CD4-positive, CD25-positive, alpha-beta regulatory T cell (primary cell): ENCODE data around the gene BRD3OS. TPM values are rescaled to one million over a fixed set of nuclear protein-coding genes. Genes with fewer than 3 reads are reported as not detected.

Source experiments
- ATAC-seq, 2 donors: fragments of 150-1000 bp; cut with Tn5 transposase; one replicate each; pipeline ENCODE4 v1.10.0; 2021; ENCODE audit warnings: low read depth in 2 of 2, moderate number of reproducible peaks in 2 of 2, moderate library complexity in 1 of 2
- DNase-seq, 3 donors: peaks; one replicate each; pipeline versions ENCODE4 v3.0.0 to v3.0.0-alpha.2; 2012 to 2022; ENCODE audit warnings: mixed read lengths in 1 of 3
- H3K27ac ChIP-seq: one replicate; pipeline ENCODE4 v1.7.0; 2013; ENCODE audit warnings: mild to moderate bottlenecking, low read length; ENCODE audit not compliant: insufficient read depth, poor library complexity, severe bottlenecking
- H3K27me3 ChIP-seq: one replicate; pipeline ENCODE4 v1.7.0; 2013; ENCODE audit warnings: low read length; ENCODE audit not compliant: control insufficient read depth, insufficient read depth
- H3K36me3 ChIP-seq: one replicate; pipeline ENCODE4 v1.7.0; 2013; ENCODE audit warnings: mild to moderate bottlenecking, low read length, moderate library complexity; ENCODE audit not compliant: control insufficient read depth, insufficient read depth
- H3K4me1 ChIP-seq: 2 replicates; pipeline ENCODE4 v1.7.0; 2013; ENCODE audit warnings: mild to moderate bottlenecking, low read length; ENCODE audit not compliant: insufficient read depth, control insufficient read depth, poor library complexity, severe bottlenecking
- H3K4me3 ChIP-seq: one replicate; pipeline ENCODE4 v1.7.0; 2013; ENCODE audit warnings: low read depth, mild to moderate bottlenecking, low read length, moderate library complexity
- H3K9me3 ChIP-seq, 2 experiments: 1 replicate in 1 of 2; 2 replicates in 1 of 2; pipeline ENCODE4 v1.7.0; 2013; ENCODE audit warnings: low read length in 2 of 2, mild to moderate bottlenecking in 1 of 2, moderate library complexity in 1 of 2; ENCODE audit not compliant: control insufficient read depth in 2 of 2
- H3K27ac Mint-ChIP-seq, 3 donors: one replicate each; pipeline ENCODE4 v1.8.0; 2020 to 2022; ENCODE audit warnings: mild to moderate bottlenecking in 3 of 3, mixed read lengths in 3 of 3, moderate library complexity in 2 of 3
- H3K27me3 Mint-ChIP-seq: one replicate; pipeline ENCODE4 v1.8.0; 2022; ENCODE audit warnings: mild to moderate bottlenecking, mixed read lengths
- H3K36me3 Mint-ChIP-seq: one replicate; pipeline ENCODE4 v1.8.0; 2020; ENCODE audit warnings: mixed read lengths
- H3K4me1 Mint-ChIP-seq, 4 donors: one replicate each; pipeline ENCODE4 v1.8.0; 2020 to 2022; ENCODE audit warnings: mixed read lengths in 4 of 4, mild to moderate bottlenecking in 1 of 4
- H3K4me3 Mint-ChIP-seq, 4 donors: one replicate each; pipeline ENCODE4 v1.8.0; 2020 to 2022; ENCODE audit warnings: mild to moderate bottlenecking in 4 of 4, mixed read lengths in 4 of 4, moderate library complexity in 3 of 4
- H3K9me3 Mint-ChIP-seq, 7 donors: one replicate each; pipeline ENCODE4 v1.8.0; 2020 to 2022; ENCODE audit warnings: mixed read lengths in 7 of 7, mild to moderate bottlenecking in 3 of 7, moderate library complexity in 2 of 7
- polyA plus RNA-seq, 4 donors: library from polyadenylated mRNA; unstranded; fragments of 300-500 nt; fragmentation: Illumina TruSeq; gene quantifications; one replicate each; pipeline ENCODE4 v1.2.3, GENCODE V29; 2021
- total RNA-seq: library from RNA; stranded (reverse); gene quantifications from one replicate; pipeline ENCODE4 v1.2.3, GENCODE V29; 2022

Gene BRD3OS
- total and polyA plus RNA-seq, 5 donors from 2014 or later: 4.6 to 20.6 (median 16.8) TPM

- ATAC-seq: no peak
- Mint-ChIP-seq H3K9me3 (no peaks in the 10 kb centered on the region), H3K27me3 (no peaks in the 10 kb centered on the region), H3K4me1 (no peaks in the 10 kb centered on the region), H3K36me3 (peaks cover 16% of the 10 kb centered on the region), H3K4me3 (no peak overlapping the region), H3K27ac (no peak overlapping the region)
- no peak for DNase-seq
- H3K9me3 ChIP-seq: no peaks in the 10 kb centered on the region
- no peaks in the 10 kb centered on the region for H3K4me1 ChIP-seq
- no peak overlapping the region for H3K4me3 ChIP-seq
- no peaks in the 10 kb centered on the region for H3K27me3 ChIP-seq
- H3K27ac ChIP-seq: no peak overlapping the region
- H3K36me3 ChIP-seq: peaks cover 45% of the 10 kb centered on the region
These were observed 19.7 kb downstream of the BRD3OS start for GRCh38 chr9:134044944-134045343.

- Histone ChIP-seq H3K4me3 (no peak overlapping the region), H3K9me3 (no peaks in the 10 kb centered on the region), H3K27ac (no peak overlapping the region), H3K4me1 (no peaks in the 10 kb centered on the region), H3K36me3 (peaks cover 44% of the 10 kb centered on the region), H3K27me3 (no peaks in the 10 kb centered on the region)
- H3K27me3 Mint-ChIP-seq: no peaks in the 10 kb centered on the region
- DNase-seq (no peak), ATAC-seq (no peak)
- H3K9me3 Mint-ChIP-seq: no peaks in the 10 kb centered on the region
- H3K4me1 Mint-ChIP-seq: no peaks in the 10 kb centered on the region
- H3K4me3 Mint-ChIP-seq: no peak overlapping the region
- peaks cover 7% of the 10 kb centered on the region for H3K36me3 Mint-ChIP-seq
- H3K27ac Mint-ChIP-seq: no peak overlapping the region
These were observed 20.7 kb downstream of the BRD3OS start for GRCh38 chr9:134045841-134046544.

GRCh38 chr9:134046894-134047681, 21.8 kb downstream of the BRD3OS start:
- no peak overlapping the region for H3K4me3 Mint-ChIP-seq
- peaks cover 13% of the 10 kb centered on the region for H3K36me3 Mint-ChIP-seq
- Histone ChIP-seq H3K27me3 (no peaks in the 10 kb centered on the region), H3K36me3 (peaks cover 46% of the 10 kb centered on the region), H3K4me1 (no peaks in the 10 kb centered on the region), H3K9me3 (no peaks in the 10 kb centered on the region), H3K27ac (no peak overlapping the region), H3K4me3 (no peak overlapping the region)
- ATAC-seq (no peak), DNase-seq (no peak)
- no peak overlapping the region for H3K27ac Mint-ChIP-seq
- H3K27me3 Mint-ChIP-seq: no peaks in the 10 kb centered on the region
- H3K4me1 Mint-ChIP-seq: no peaks in the 10 kb centered on the region
- H3K9me3 Mint-ChIP-seq: no peaks in the 10 kb centered on the region

DNA sequence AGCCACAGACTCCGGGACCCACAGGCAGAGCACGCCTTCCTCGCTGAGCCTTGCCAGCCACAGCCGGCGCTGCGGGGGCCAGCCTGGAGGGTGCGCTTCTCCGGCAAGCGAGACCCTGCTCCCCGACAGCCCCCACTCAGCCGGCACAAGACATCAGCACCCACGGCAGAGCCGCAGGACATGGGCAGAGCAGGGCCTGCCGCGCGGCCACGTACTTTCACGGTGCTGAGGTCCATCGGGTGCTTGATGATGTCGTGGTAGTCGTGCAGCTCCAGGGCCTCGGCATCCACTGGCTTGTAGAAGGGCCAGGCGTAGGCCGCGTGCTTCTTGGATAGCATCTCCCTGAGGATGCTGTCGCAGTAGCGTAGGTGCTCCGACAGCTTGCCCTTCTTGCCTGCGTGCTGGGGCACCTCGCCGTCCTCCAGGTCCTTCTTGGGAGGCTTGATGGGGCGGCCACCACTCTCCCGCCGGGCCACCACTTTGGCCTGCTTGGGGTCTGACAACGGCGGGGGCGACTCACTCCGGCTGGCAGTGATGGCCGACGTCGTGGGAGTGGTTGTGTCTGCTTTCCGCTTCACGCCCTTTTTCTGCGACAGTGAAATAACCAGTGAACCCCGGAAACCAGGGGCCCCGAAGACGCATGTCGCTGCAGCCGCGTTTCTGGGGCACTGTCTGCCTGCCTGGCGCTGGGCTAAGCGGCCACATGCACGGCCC, 22.7 kb downstream of the BRD3OS start:
- Mint-ChIP-seq H3K36me3 (peaks cover 13% of the 10 kb centered on the region), H3K27me3 (no peaks in the 10 kb centered on the region), H3K27ac (no peak overlapping the region), H3K4me1 (no peaks in the 10 kb centered on the region), H3K4me3 (no peak overlapping the region), H3K9me3 (no peaks in the 10 kb centered on the region)
- Histone ChIP-seq H3K4me1 (no peaks in the 10 kb centered on the region), H3K36me3 (peaks cover 55% of the 10 kb centered on the region), H3K27ac (no peak overlapping the region), H3K9me3 (no peaks in the 10 kb centered on the region), H3K4me3 (no peak overlapping the region), H3K27me3 (no peaks in the 10 kb centered on the region)
- DNase-seq: no peak
- no peak for ATAC-seq

GRCh38 chr9:134048582-134048968, 23.3 kb downstream of the BRD3OS start:
- Histone ChIP-seq H3K27me3 (no peaks in the 10 kb centered on the region), H3K27ac (no peak overlapping the region), H3K4me3 (no peak overlapping the region), H3K9me3 (no peaks in the 10 kb centered on the region), H3K36me3 (peaks cover 55% of the 10 kb centered on the region), H3K4me1 (no peaks in the 10 kb centered on the region)
- Mint-ChIP-seq H3K4me1 (no peaks in the 10 kb centered on the region), H3K27ac (no peak overlapping the region), H3K36me3 (peaks cover 13% of the 10 kb centered on the region), H3K9me3 (no peaks in the 10 kb centered on the region), H3K27me3 (no peaks in the 10 kb centered on the region), H3K4me3 (no peak overlapping the region)
- no peak for ATAC-seq
- no peak for DNase-seq

- H3K27me3 Mint-ChIP-seq: no peaks in the 10 kb centered on the region
- Histone ChIP-seq H3K36me3 (peaks cover 55% of the 10 kb centered on the region), H3K4me3 (no peak overlapping the region), H3K4me1 (no peaks in the 10 kb centered on the region), H3K27ac (no peak overlapping the region), H3K27me3 (no peaks in the 10 kb centered on the region), H3K9me3 (no peaks in the 10 kb centered on the region)
- DNase-seq: no peak
- H3K36me3 Mint-ChIP-seq: peaks cover 13% of the 10 kb centered on the region
- no peaks in the 10 kb centered on the region for H3K9me3 Mint-ChIP-seq
- ATAC-seq: no peak
- H3K4me3 Mint-ChIP-seq: no peak overlapping the region
- H3K27ac Mint-ChIP-seq: no peak overlapping the region
- H3K4me1 Mint-ChIP-seq: no peaks in the 10 kb centered on the region
These were observed 24.0 kb downstream of the BRD3OS start for GRCh38 chr9:134049236-134049635.

DNA sequence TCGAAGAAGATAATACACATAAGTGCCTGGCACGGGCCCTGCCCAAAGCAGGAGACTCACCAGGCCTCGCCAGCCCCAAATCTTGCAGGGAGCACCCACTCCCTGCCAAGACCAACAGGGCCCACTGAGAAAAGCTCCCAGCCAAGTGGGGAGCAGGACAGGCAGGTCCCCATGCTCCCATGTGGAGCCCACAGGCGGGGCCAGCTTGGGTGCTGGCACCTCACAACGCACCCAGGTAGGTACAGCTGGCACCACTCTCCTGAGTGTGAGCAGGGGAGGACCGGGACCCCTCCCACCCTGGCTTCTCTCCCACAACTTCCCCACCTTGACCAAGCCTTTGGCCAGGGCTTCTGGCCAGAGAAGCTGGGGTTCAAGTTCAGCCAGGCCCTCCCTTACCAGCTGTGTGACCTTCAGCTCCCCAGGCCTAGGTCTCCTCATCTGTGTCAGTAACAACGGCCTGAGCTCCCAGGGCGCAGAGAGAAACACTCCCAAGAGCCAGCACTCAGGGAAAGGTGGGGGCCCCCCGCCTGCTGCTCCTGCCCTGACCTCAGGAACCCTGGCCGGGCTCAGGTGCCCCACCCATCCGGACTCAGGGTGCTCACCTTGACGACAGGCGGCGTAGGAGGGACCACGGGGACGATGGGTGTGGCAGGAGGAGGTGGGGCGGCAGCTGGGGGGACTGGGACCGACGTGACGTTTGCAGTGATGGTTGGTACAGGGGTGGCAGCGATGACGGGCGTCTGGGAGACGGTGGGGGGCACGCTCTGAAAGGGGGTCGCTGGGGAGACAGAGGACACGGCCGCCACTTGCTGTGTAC, 24.7 kb downstream of the BRD3OS start:
- Histone ChIP-seq H3K9me3 (no peaks in the 10 kb centered on the region), H3K36me3 (peaks cover 55% of the 10 kb centered on the region), H3K4me3 (no peak overlapping the region), H3K27me3 (no peaks in the 10 kb centered on the region), H3K27ac (no peak overlapping the region), H3K4me1 (no peaks in the 10 kb centered on the region)
- H3K27me3 Mint-ChIP-seq: no peaks in the 10 kb centered on the region
- no peaks in the 10 kb centered on the region for H3K9me3 Mint-ChIP-seq
- H3K36me3 Mint-ChIP-seq: peaks cover 13% of the 10 kb centered on the region
- H3K27ac Mint-ChIP-seq: no peak overlapping the region
- H3K4me1 Mint-ChIP-seq: no peaks in the 10 kb centered on the region
- H3K4me3 Mint-ChIP-seq: no peak overlapping the region
- no peak for ATAC-seq
- DNase-seq: no peak
